Activated CD4-positive, alpha-beta T cell treated with anti-CD3 and anti-CD28 coated beads, Interleukin-2, amount 10 ng/mL, durations not matched to agents 24 days and 14 days (primary cell): ENCODE results near the gene CPEB1. TPM values are rescaled to one million over a fixed set of nuclear protein-coding genes. Genes with fewer than 3 reads are reported as not detected.
A peak's percentile ranks its signal among the peaks of the same experiment; 100 is the strongest.

Experiments
- DNase-seq: peaks from one replicate; pipeline ENCODE4 v3.0.0; 2022
- H3K27ac Mint-ChIP-seq: one replicate; pipeline ENCODE4 v1.8.0; 2022; ENCODE audit warnings: mild to moderate bottlenecking, mixed read lengths
- H3K27me3 Mint-ChIP-seq: one replicate; pipeline ENCODE4 v1.8.0; 2022; ENCODE audit warnings: mixed read lengths
- H3K36me3 Mint-ChIP-seq: one replicate; pipeline ENCODE4 v1.8.0; 2022; ENCODE audit warnings: low read depth, mild to moderate bottlenecking, mixed read lengths
- H3K4me1 Mint-ChIP-seq: one replicate; pipeline ENCODE4 v1.8.0; 2021; ENCODE audit warnings: mixed read lengths
- H3K4me3 Mint-ChIP-seq: one replicate; pipeline ENCODE4 v1.8.0; 2022; ENCODE audit warnings: mild to moderate bottlenecking, moderate library complexity, mixed read lengths
- H3K9me3 Mint-ChIP-seq: one replicate; pipeline ENCODE4 v1.8.0; 2021; ENCODE audit warnings: mixed read lengths
- intact Hi-C: fragments of 100-400 bp; cut with micrococcal nuclease; formaldehyde crosslinking; loops from one replicate; pipeline ENCODE4 v1.15.1; 2023
- total RNA-seq: library from RNA; stranded (reverse); gene quantifications from 2 replicates; pipeline ENCODE4 v1.2.3, GENCODE V29; 2022

Gene CPEB1
- 0.12 TPM in 1 of 2 replicates, not detected in the other for total RNA-seq

- Mint-ChIP-seq H3K9me3 (no peaks in the 10 kb centered on the region), H3K27me3 (peaks cover 49% of the 10 kb centered on the region), H3K4me3 (peak within 1 kb of the TSS; percentile 59), H3K36me3 (no peaks in the 10 kb centered on the region), H3K4me1 (peaks cover 2% of the 10 kb centered on the region), H3K27ac (no peak within 1 kb of the TSS)
- peak; percentile 56 for DNase-seq
- intact Hi-C loops = no loop called here
Observed at GRCh38 chr15:82647045-82647834, at the start of gene CPEB1. Gene CPEB1, minus strand, starts transcription at chr15:82647363. Its CDS starts 18,904 bp downstream, at chr15:82628459.

- H3K27ac Mint-ChIP-seq = no peak overlapping the region
- no peak overlapping the region for H3K4me3 Mint-ChIP-seq
- intact Hi-C loops = no loop called here
- H3K4me1 Mint-ChIP-seq = no peaks in the 10 kb centered on the region
- no peaks in the 10 kb centered on the region for H3K36me3 Mint-ChIP-seq
- DNase-seq = no peak
- H3K9me3 Mint-ChIP-seq = no peaks in the 10 kb centered on the region
- no peaks in the 10 kb centered on the region for H3K27me3 Mint-ChIP-seq
Observed at GRCh38 chr15:82692171-82692570, 45.0 kb upstream of the CPEB1 start.

- no peaks in the 10 kb centered on the region for H3K36me3 Mint-ChIP-seq
- no peak for DNase-seq
- H3K27me3 Mint-ChIP-seq = peaks cover 2% of the 10 kb centered on the region
- H3K4me1 Mint-ChIP-seq = no peaks in the 10 kb centered on the region
- no peaks in the 10 kb centered on the region for H3K9me3 Mint-ChIP-seq
- H3K27ac Mint-ChIP-seq = no peak overlapping the region
- intact Hi-C loops = no loop called here
- no peak overlapping the region for H3K4me3 Mint-ChIP-seq
Observed at GRCh38 chr15:82689147-82689546, 42.0 kb upstream of the CPEB1 start.

- no peak for DNase-seq
- no peaks in the 10 kb centered on the region for H3K36me3 Mint-ChIP-seq
- no peaks in the 10 kb centered on the region for H3K9me3 Mint-ChIP-seq
- H3K27ac Mint-ChIP-seq = no peak overlapping the region
- intact Hi-C loops = no loop called here
- H3K4me3 Mint-ChIP-seq = no peak overlapping the region
- H3K4me1 Mint-ChIP-seq = no peaks in the 10 kb centered on the region
- H3K27me3 Mint-ChIP-seq = peaks cover 4% of the 10 kb centered on the region
Observed at GRCh38 chr15:82688691-82689090, 41.5 kb upstream of the CPEB1 start.

GRCh38 chr15:82681371-82681770 is 34.2 kb upstream of the CPEB1 start:
- H3K9me3 Mint-ChIP-seq = no peaks in the 10 kb centered on the region
- H3K4me3 Mint-ChIP-seq = peak overlapping the region; percentile 82
- no peak overlapping the region for H3K27ac Mint-ChIP-seq
- no peak for DNase-seq
- peaks cover 30% of the 10 kb centered on the region for H3K27me3 Mint-ChIP-seq
- no peaks in the 10 kb centered on the region for H3K36me3 Mint-ChIP-seq
- intact Hi-C loops = no loop called here
- peaks cover 9% of the 10 kb centered on the region for H3K4me1 Mint-ChIP-seq

GRCh38 chr15:82680200-82681102 is 33.3 kb upstream of the CPEB1 start:
- peak; percentile 87 for DNase-seq
- Mint-ChIP-seq H3K27ac (no peak overlapping the region), H3K4me3 (peak overlapping the region; percentile 82), H3K36me3 (no peaks in the 10 kb centered on the region), H3K27me3 (peaks cover 30% of the 10 kb centered on the region), H3K9me3 (no peaks in the 10 kb centered on the region), H3K4me1 (peaks cover 9% of the 10 kb centered on the region)
- intact Hi-C loops = no loop called here

- H3K9me3 Mint-ChIP-seq = no peaks in the 10 kb centered on the region
- peaks cover 30% of the 10 kb centered on the region for H3K27me3 Mint-ChIP-seq
- peaks cover 9% of the 10 kb centered on the region for H3K4me1 Mint-ChIP-seq
- H3K36me3 Mint-ChIP-seq = no peaks in the 10 kb centered on the region
- DNase-seq = no peak
- peak overlapping the region; percentile 76 for H3K4me3 Mint-ChIP-seq
- no peak overlapping the region for H3K27ac Mint-ChIP-seq
- intact Hi-C loops = no loop called here
Observed at GRCh38 chr15:82679626-82680199, 32.5 kb upstream of the CPEB1 start.

GRCh38 chr15:82677720-82678323 is 30.7 kb upstream of the CPEB1 start:
- Mint-ChIP-seq H3K36me3 (no peaks in the 10 kb centered on the region), H3K9me3 (no peaks in the 10 kb centered on the region), H3K27me3 (peaks cover 26% of the 10 kb centered on the region), H3K4me1 (peaks cover 9% of the 10 kb centered on the region), H3K4me3 (no peak overlapping the region), H3K27ac (no peak overlapping the region)
- no peak for DNase-seq
- intact Hi-C loops = no loop called here

- Mint-ChIP-seq H3K4me1 (no peaks in the 10 kb centered on the region), H3K27me3 (peaks cover 17% of the 10 kb centered on the region), H3K4me3 (no peak overlapping the region), H3K36me3 (no peaks in the 10 kb centered on the region), H3K9me3 (no peaks in the 10 kb centered on the region), H3K27ac (no peak overlapping the region)
- no peak for DNase-seq
- intact Hi-C loops = no loop called here
Observed at GRCh38 chr15:82674873-82675272, 27.7 kb upstream of the CPEB1 start.

GRCh38 chr15:82670699-82671098 is 23.5 kb upstream of the CPEB1 start:
- H3K27me3 Mint-ChIP-seq = peaks cover 2% of the 10 kb centered on the region
- no peak for DNase-seq
- intact Hi-C loops = no loop called here
- no peak overlapping the region for H3K27ac Mint-ChIP-seq
- H3K36me3 Mint-ChIP-seq = no peaks in the 10 kb centered on the region
- H3K9me3 Mint-ChIP-seq = no peaks in the 10 kb centered on the region
- H3K4me1 Mint-ChIP-seq = no peaks in the 10 kb centered on the region
- H3K4me3 Mint-ChIP-seq = no peak overlapping the region

GRCh38 chr15:82666606-82667005 is 19.4 kb upstream of the CPEB1 start:
- no peak for DNase-seq
- H3K27ac Mint-ChIP-seq = no peak overlapping the region
- H3K27me3 Mint-ChIP-seq = no peaks in the 10 kb centered on the region
- H3K4me3 Mint-ChIP-seq = no peak overlapping the region
- no peaks in the 10 kb centered on the region for H3K36me3 Mint-ChIP-seq
- intact Hi-C loops = no loop called here
- no peaks in the 10 kb centered on the region for H3K4me1 Mint-ChIP-seq
- no peaks in the 10 kb centered on the region for H3K9me3 Mint-ChIP-seq

GRCh38 chr15:82664021-82664420 is 16.9 kb upstream of the CPEB1 start:
- no peaks in the 10 kb centered on the region for H3K27me3 Mint-ChIP-seq
- no peaks in the 10 kb centered on the region for H3K9me3 Mint-ChIP-seq
- H3K4me1 Mint-ChIP-seq = no peaks in the 10 kb centered on the region
- no peak overlapping the region for H3K27ac Mint-ChIP-seq
- intact Hi-C loops = no loop called here
- no peak for DNase-seq
- H3K36me3 Mint-ChIP-seq = no peaks in the 10 kb centered on the region
- H3K4me3 Mint-ChIP-seq = no peak overlapping the region

- H3K9me3 Mint-ChIP-seq = no peaks in the 10 kb centered on the region
- H3K4me3 Mint-ChIP-seq = no peak overlapping the region
- no peaks in the 10 kb centered on the region for H3K27me3 Mint-ChIP-seq
- DNase-seq = peak; percentile 88
- intact Hi-C loops = no loop called here
- H3K36me3 Mint-ChIP-seq = no peaks in the 10 kb centered on the region
- H3K4me1 Mint-ChIP-seq = no peaks in the 10 kb centered on the region
- H3K27ac Mint-ChIP-seq = no peak overlapping the region
Observed at GRCh38 chr15:82663186-82663600, 16.0 kb upstream of the CPEB1 start.
